ENCODE results near the gene KIRREL3.

The KIRREL3 gene

DNA sequence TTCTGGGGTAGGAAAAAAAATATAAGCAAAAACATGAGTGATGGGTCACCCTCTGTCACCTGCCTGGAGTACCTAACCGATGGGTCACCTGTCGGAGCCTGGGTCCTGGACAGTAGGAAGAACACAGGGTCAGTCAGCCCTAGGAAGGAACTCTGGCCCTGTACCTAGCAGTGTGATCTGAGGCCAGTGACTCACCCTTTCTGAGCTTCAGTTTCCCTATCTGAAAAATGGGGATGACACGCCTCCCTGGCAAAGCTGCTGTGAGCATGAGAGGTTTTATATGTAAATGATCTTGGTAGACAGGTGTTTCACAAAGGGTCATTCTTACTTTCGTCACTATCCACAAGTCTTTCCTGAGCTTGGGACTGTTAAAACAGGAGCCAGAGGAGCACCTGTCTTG lies 463.1 kb downstream of the KIRREL3 start:
- H3K4me2 ChIP-seq = no peak overlapping the region
- no peaks in the 10 kb centered on the region for H4K20me1 ChIP-seq (ENCODE audit: insufficient read depth)
- H3K4me3 ChIP-seq (IDR thresholded peaks at IDR 0.05; ENCODE audit: insufficient read depth, low read depth, low read length) = no peak overlapping the region
- H3K27me3 ChIP-seq (ENCODE audit: insufficient read depth, low read depth) = no peaks in the 10 kb centered on the region
- H3K9ac ChIP-seq = no peak overlapping the region
- no peaks in the 10 kb centered on the region for H3K36me3 ChIP-seq (ENCODE audit: insufficient read depth)
- no peak overlapping the region for H3K27ac ChIP-seq
- no peaks in the 10 kb centered on the region for H3K79me2 ChIP-seq (ENCODE audit: insufficient read depth, low read depth)
- no peaks in the 10 kb centered on the region for H3K4me1 ChIP-seq (ENCODE audit: low read depth, poor library complexity, severe bottlenecking)
- no peak for TF ChIP-seq CTCF (conservative IDR thresholded peaks at IDR 0.05; ENCODE audit: low read depth, low read length)
- no peak overlapping the region for H2AFZ ChIP-seq (ENCODE audit: low read depth)

- Histone ChIP-seq H3K4me1 (ENCODE audit: low read depth, poor library complexity, severe bottlenecking) (no peaks in the 10 kb centered on the region), H3K4me3 (IDR thresholded peaks at IDR 0.05; ENCODE audit: insufficient read depth, low read depth, low read length) (no peak overlapping the region), H3K36me3 (ENCODE audit: insufficient read depth) (no peaks in the 10 kb centered on the region), H4K20me1 (ENCODE audit: insufficient read depth) (no peaks in the 10 kb centered on the region), H3K27ac (no peak overlapping the region), H3K79me2 (ENCODE audit: insufficient read depth, low read depth) (no peaks in the 10 kb centered on the region), H3K4me2 (no peak overlapping the region), H3K9ac (no peak overlapping the region), H2AFZ (ENCODE audit: low read depth) (no peak overlapping the region), H3K27me3 (ENCODE audit: insufficient read depth, low read depth) (no peaks in the 10 kb centered on the region)
- TF ChIP-seq CTCF (conservative IDR thresholded peaks at IDR 0.05; ENCODE audit: low read depth, low read length) = no peak
Measured at GRCh38 chr11:126534141-126534805, 466.3 kb downstream of the KIRREL3 start.

DNA sequence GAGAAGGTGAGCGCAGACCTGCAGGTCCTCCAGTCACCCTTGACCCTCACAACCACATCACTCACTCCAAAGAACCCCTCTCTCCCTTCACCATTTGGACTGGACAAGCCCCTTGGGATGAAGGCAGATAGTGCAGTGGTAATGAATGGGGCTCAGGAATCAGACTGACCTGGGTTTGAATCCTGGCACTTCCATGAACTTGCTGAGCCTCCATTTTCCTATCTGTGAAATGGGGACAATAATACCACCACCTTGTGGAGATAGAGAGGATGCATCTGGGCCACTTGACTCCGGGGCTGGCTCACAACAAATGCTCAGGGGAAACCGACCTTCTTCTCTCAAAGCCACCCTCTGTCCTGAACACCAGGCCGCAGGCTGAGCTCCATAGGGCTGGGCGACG lies 467.0 kb downstream of the KIRREL3 start:
- no peak overlapping the region for H3K4me2 ChIP-seq
- no peak overlapping the region for H3K27ac ChIP-seq
- TF ChIP-seq CTCF (conservative IDR thresholded peaks at IDR 0.05; ENCODE audit: low read depth, low read length) = no peak
- H4K20me1 ChIP-seq (ENCODE audit: insufficient read depth) = no peaks in the 10 kb centered on the region
- H3K27me3 ChIP-seq (ENCODE audit: insufficient read depth, low read depth) = no peaks in the 10 kb centered on the region
- H3K9ac ChIP-seq = no peak overlapping the region
- H3K79me2 ChIP-seq (ENCODE audit: insufficient read depth, low read depth) = no peaks in the 10 kb centered on the region
- H3K36me3 ChIP-seq (ENCODE audit: insufficient read depth) = no peaks in the 10 kb centered on the region
- H3K4me3 ChIP-seq (IDR thresholded peaks at IDR 0.05; ENCODE audit: insufficient read depth, low read depth, low read length) = no peak overlapping the region
- H3K4me1 ChIP-seq (ENCODE audit: low read depth, poor library complexity, severe bottlenecking) = no peaks in the 10 kb centered on the region
- H2AFZ ChIP-seq (ENCODE audit: low read depth) = no peak overlapping the region

- Histone ChIP-seq H3K27me3 (ENCODE audit: insufficient read depth, low read depth) (no peaks in the 10 kb centered on the region), H3K27ac (no peak overlapping the region), H4K20me1 (ENCODE audit: insufficient read depth) (no peaks in the 10 kb centered on the region), H3K4me3 (IDR thresholded peaks at IDR 0.05; ENCODE audit: insufficient read depth, low read depth, low read length) (no peak overlapping the region), H3K9ac (no peak overlapping the region), H3K36me3 (ENCODE audit: insufficient read depth) (no peaks in the 10 kb centered on the region), H3K79me2 (ENCODE audit: insufficient read depth, low read depth) (no peaks in the 10 kb centered on the region), H3K4me1 (ENCODE audit: low read depth, poor library complexity, severe bottlenecking) (no peaks in the 10 kb centered on the region), H3K4me2 (no peak overlapping the region), H2AFZ (ENCODE audit: low read depth) (no peak overlapping the region)
- TF ChIP-seq CTCF (conservative IDR thresholded peaks at IDR 0.05; ENCODE audit: low read depth, low read length) = no peak
Measured at GRCh38 chr11:126530416-126530815, 470.2 kb downstream of the KIRREL3 start.
